K562 (cell line): Measurements from ENCODE around the gene DYSF. TPM values are rescaled to one million over a fixed set of nuclear protein-coding genes. Genes with fewer than 3 reads are reported as not detected.
"Not testable (repeated sequence)": the region's sequence is repeated elsewhere in the genome, so short reads cannot be mapped to it uniquely, and the experiment has no call there.

Experiments used
- ATAC-seq: fragments of 200-7000 bp; cut with Tn5 transposase; 3 replicates; pipeline ENCODE4 v1.9.1; 2020; ENCODE audit warnings: moderate library complexity
- BruUV-seq: library from RNA; stranded (reverse); fragments of 400-500 nt; replicated peaks from 2 replicates; lab custom pipeline; 2021; lab: Mats Ljungman, UMichigan
- CTCF ChIA-PET: fragments of 300-600 bp; formaldehyde crosslinking; extraction: SDS; loops from one replicate; lab custom pipeline; 2021; ENCODE audit warnings: low intra/inter-chr PET ratio; lab: Yijun Ruan, JAX
- POLR2A ChIA-PET: fragments of 300-600, 350-650 bp; sonication (Branson Sonifier 250); formaldehyde crosslinking; extraction: SDS; loops from one replicate; lab custom pipeline; 2021; ENCODE audit warnings: antibody characterized with exemption, inconsistent platforms; lab: Yijun Ruan, JAX
- DNase-seq, 4 experiments: peaks; one replicate each; pipeline versions ENCODE4 v3.0.0 to v3.0.0-alpha.2; 2011 to 2018; ENCODE audit warnings: low spot score in 3 of 4, mixed read lengths in 3 of 4; ENCODE audit errors: extremely low read depth in 1 of 4
- FAIRE-seq: peaks from 2 replicates; lab custom pipeline; 2011; peaks lifted over from hg19 to GRCh38; lab: Jason Lieb, UNC
- H2AFZ ChIP-seq: 2 replicates; pipeline ENCODE4 v1.6.0; 2011; ENCODE audit warnings: low read depth, low read length, control low read depth, inconsistent platforms
- H3K27ac ChIP-seq: fragments of 200-600 bp; 3 replicates; pipeline ENCODE4 v1.8.0; 2011; ENCODE audit warnings: low read depth, mild to moderate bottlenecking, control low read depth, inconsistent platforms, low read length, moderate library complexity, mixed read lengths; ENCODE audit errors: extremely low read depth
- H3K27me3 ChIP-seq, 2 experiments: fragments of 300-600 bp in 1 of 2; 2 replicates in 1 of 2; 3 replicates in 1 of 2; pipeline versions ENCODE4 v1.6.0 to v1.8.0; 2011; ENCODE audit warnings: inconsistent platforms in 2 of 2, low read length in 2 of 2, mild to moderate bottlenecking in 1 of 2, mixed read lengths in 1 of 2, moderate library complexity in 1 of 2; ENCODE audit not compliant: control insufficient read depth in 2 of 2, insufficient read depth in 2 of 2
- H3K36me3 ChIP-seq: fragments of 300-600 bp; 3 replicates; pipeline ENCODE4 v1.8.0; 2011; ENCODE audit warnings: mild to moderate bottlenecking, low read length, inconsistent platforms; ENCODE audit not compliant: control insufficient read depth, insufficient read depth
- H3K4me1 ChIP-seq, 2 experiments: fragments of 200-600 bp in 1 of 2; replicated peaks in 1 of 2; 2 replicates in 1 of 2; 3 replicates in 1 of 2; pipeline versions ENCODE4 v1.5.1 to v1.8.0; 2011; ENCODE audit warnings: inconsistent platforms in 2 of 2, low read length in 2 of 2, mild to moderate bottlenecking in 1 of 2, mixed read lengths in 1 of 2, moderate library complexity in 1 of 2; ENCODE audit not compliant: control insufficient read depth in 2 of 2, insufficient read depth in 2 of 2
- H3K4me2 ChIP-seq: 2 replicates; pipeline ENCODE4 v1.6.1; 2011; ENCODE audit warnings: low read length, control low read depth, inconsistent platforms, mixed read lengths; ENCODE audit not compliant: insufficient read depth
- H3K4me3 ChIP-seq: fragments of 200-600 bp; sonication (generic), shearing (Covaris generic); 2 replicates; pipeline ENCODE4 v1.5.1; 2016; ENCODE audit warnings: control low read depth, inconsistent platforms
- H3K79me2 ChIP-seq: fragments of 200-600 bp; 3 replicates; pipeline ENCODE4 v1.8.0; 2011; ENCODE audit warnings: low read length, inconsistent platforms; ENCODE audit not compliant: control insufficient read depth, insufficient read depth
- H3K9ac ChIP-seq, 2 experiments: 2 replicates each; pipeline versions ENCODE4 v1.6.0 to v1.6.1; 2011; ENCODE audit warnings: low read depth in 2 of 2, low read length in 2 of 2, control low read depth in 1 of 2, inconsistent platforms in 1 of 2, mild to moderate bottlenecking in 1 of 2, mixed read lengths in 1 of 2; ENCODE audit not compliant: insufficient read depth in 1 of 2
- H3K9me1 ChIP-seq: one replicate; pipeline ENCODE4 v1.6.0; 2011; ENCODE audit warnings: inconsistent platforms, mild to moderate bottlenecking, low read length, moderate library complexity; ENCODE audit not compliant: control insufficient read depth, insufficient read depth
- H3K9me3 ChIP-seq: replicated peaks from 2 replicates; pipeline ENCODE4 v1.5.1; 2011; ENCODE audit warnings: low read depth, low read length, inconsistent platforms; ENCODE audit not compliant: control insufficient read depth, insufficient read depth
- H4K20me1 ChIP-seq: replicated peaks from 2 replicates; pipeline ENCODE4 v1.6.1; 2011; ENCODE audit warnings: low read length, inconsistent platforms, mixed read lengths; ENCODE audit not compliant: control insufficient read depth, insufficient read depth
- HDAC8 ChIP-seq: fragments of 450-650 bp; IDR thresholded peaks from 2 replicates; pipeline ENCODE4 v1.6.1; 2016; ENCODE audit warnings: mild to moderate bottlenecking, missing genetic modification characterization, moderate library complexity, missing compliant biosample characterization
- SMAD2 ChIP-seq: fragments of 150-350 bp; IDR thresholded peaks from 2 replicates; pipeline ENCODE4 v1.6.1; 2014; ENCODE audit warnings: low read depth, mild to moderate bottlenecking, low read length
- TRIM28 ChIP-seq: fragments of 450-650 bp; IDR thresholded peaks from 2 replicates; pipeline ENCODE4 v1.6.1; 2017
- ZNF12 ChIP-seq: sonication (generic); formaldehyde crosslinking; IDR thresholded peaks from 2 replicates; pipeline ENCODE4 v1.4.0; 2020; ENCODE audit warnings: mild to moderate bottlenecking, missing genetic modification reagents
- ZNF707 ChIP-seq: fragments of 250-450 bp; sonication (Bioruptor Pico); conservative IDR thresholded peaks from 2 replicates; pipeline ENCODE4 v1.8.0; 2022; ENCODE audit warnings: inconsistent platforms, mild to moderate bottlenecking, moderate library complexity
- WGBS: fragments of 100-300 bp; shearing (Covaris generic); methylation state at CpG from one replicate; pipeline ENCODE4 v1.1.6; 2016; ENCODE audit warnings: low coverage, mixed read lengths; ENCODE audit not compliant: insufficient coverage; ENCODE audit errors: missing lambda C conversion rate; 5-methylcytosine and 5-hydroxymethylcytosine counted together
- in situ Hi-C: fragments of 300-500 bp; cut with MboI; formaldehyde crosslinking; loops from 4 replicates; pipeline ENCODE4 v1.15.0; 2018; ENCODE audit warnings: inconsistent platforms, mixed read lengths
- intact Hi-C: fragments of 100-400 bp; cut with micrococcal nuclease; formaldehyde crosslinking; loops from 2 replicates; pipeline ENCODE4 v1.14.2; 2022
- polyA plus RNA-seq, 8 experiments: library from polyadenylated mRNA; depleted of rRNA in 4 of 8; stranded (reverse) in 5 of 8; unstranded in 3 of 8; fragments of >200 nt; fragmentation: Nextera tagmentation in 2 of 8; fragmentation: Illumina TruSeq in 1 of 8; extraction: Ambion mirVana in 2 of 8; extraction: Trizol in 1 of 8; gene quantifications; 2 replicates each; pipeline versions ENCODE4 v1.2.1 to v1.2.3, GENCODE V29; 2011 to 2014; ENCODE audit warnings: inconsistent platforms in 1 of 8, missing spikeins in 1 of 8
- total RNA-seq, 7 experiments: library from RNA; depleted of rRNA in 6 of 7; stranded (reverse); fragments of >200 nt in 6 of 7; fragmentation: Illumina TruSeq in 2 of 7; extraction: Trizol in 2 of 7; gene quantifications; 2 replicates each; pipeline versions ENCODE4 v1.2.1 to v1.2.3, GENCODE V29; 2011 to 2021; ENCODE audit warnings: low replicate concordance in 1 of 7

The DYSF gene
- total and polyA plus RNA-seq, 9 of the 15 experiments (the other 6 are each of a cell fraction or from before 2014, with no cell fraction given): 0.01 to 0.80 (median 0.29) TPM

- FAIRE-seq, BruUV-seq, H3K27me3 ChIP-seq, H4K20me1 ChIP-seq, CTCF ChIA-PET, H3K27ac ChIP-seq, in situ Hi-C loops, H3K4me2 ChIP-seq, H3K4me1 ChIP-seq, ATAC-seq, DNase-seq, intact Hi-C loops, H3K36me3 ChIP-seq, H2AFZ ChIP-seq, H3K79me2 ChIP-seq, H3K9me1 ChIP-seq, H3K4me3 ChIP-seq, POLR2A ChIA-PET, H3K9me3 ChIP-seq, H3K9ac ChIP-seq: not testable (repeated sequence)
- 3% methylated on average over 2 of the region's 2 CpGs for WGBS
- TF ChIP-seq TRIM28: peak; percentile 74
- TF ChIP-seq ZNF707: peak; percentile 97
These were observed 204.9 kb downstream of the DYSF start for GRCh38 chr2:71658256-71658655.

DNA sequence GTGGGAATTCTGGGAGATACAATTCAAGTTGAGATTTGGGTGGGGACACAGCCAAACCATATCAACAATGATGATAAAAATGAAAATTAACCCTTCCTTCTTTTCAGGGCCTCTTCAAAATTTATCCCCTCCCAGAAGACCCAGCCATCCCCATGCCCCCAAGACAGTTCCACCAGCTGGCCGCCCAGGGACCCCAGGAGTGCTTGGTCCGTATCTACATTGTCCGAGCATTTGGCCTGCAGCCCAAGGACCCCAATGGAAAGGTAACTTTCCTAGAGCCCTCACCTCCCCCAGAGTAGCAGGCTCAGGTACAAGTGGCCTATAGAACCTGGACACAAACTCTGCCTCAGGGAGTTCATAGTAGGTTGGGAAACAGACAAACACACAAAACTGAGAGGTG is 205.4 kb downstream of the DYSF start:
- no peak overlapping the region for H3K4me2 ChIP-seq
- POLR2A ChIA-PET: no interaction called here
- H3K9ac ChIP-seq: no peak overlapping the region
- H2AFZ ChIP-seq: no peak overlapping the region
- no peak for ATAC-seq
- H3K9me3 ChIP-seq: peaks cover 1% of the 10 kb centered on the region; the same call in 1 of the 2 replicates
- 0 out of 5 replicates have a peak, but pooled peaks cover 0 to 4% of the 10 kb centered on the region in 2 experiments for H3K27me3 ChIP-seq
- FAIRE-seq: no peak
- intact Hi-C loops (no loop called here), in situ Hi-C loops (no loop called here)
- H3K27ac ChIP-seq: no peak overlapping the region
- DNase-seq: no peak
- WGBS: 0% methylated on average over 3 of the region's 3 CpGs
- no peaks in the 10 kb centered on the region for H3K36me3 ChIP-seq
- TF ChIP-seq SMAD2 (no peak), ZNF12 (CRISPR knock-in tag) (no peak), HDAC8 (tag) (no peak)
- no TSS peak for BruUV-seq
- no peaks in the 10 kb centered on the region for H3K79me2 ChIP-seq
- no peaks in the 10 kb centered on the region for H3K4me1 ChIP-seq
- CTCF ChIA-PET: no interaction called here
- H4K20me1 ChIP-seq: no peaks in the 10 kb centered on the region
- no peaks in the 10 kb centered on the region for H3K9me1 ChIP-seq
- H3K4me3 ChIP-seq: no peak overlapping the region
